IPS-18a (cell line): ENCODE data around the gene GABRA4.

Experiments
- H3K27ac ChIP-seq: one replicate; pipeline ENCODE4 v1.5.1; 2013; ENCODE audit warnings: low read length
- H3K27me3 ChIP-seq: one replicate; pipeline ENCODE4 v1.6.1; 2013; ENCODE audit warnings: mild to moderate bottlenecking, low read length; ENCODE audit not compliant: control insufficient read depth, insufficient read depth
- H3K36me3 ChIP-seq: one replicate; pipeline ENCODE4 v1.6.1; 2013; ENCODE audit warnings: low read depth, low read length; ENCODE audit not compliant: control insufficient read depth
- H3K4me1 ChIP-seq: one replicate; pipeline ENCODE4 v1.6.1; 2013; ENCODE audit warnings: low read depth, low read length; ENCODE audit not compliant: control insufficient read depth
- H3K4me3 ChIP-seq: one replicate; pipeline ENCODE4 v1.5.1; 2013; ENCODE audit warnings: low read length
- H3K9ac ChIP-seq: one replicate; pipeline ENCODE4 v1.6.1; 2013; ENCODE audit warnings: mild to moderate bottlenecking, low read length, moderate library complexity
- H3K9me3 ChIP-seq: one replicate; pipeline ENCODE4 v1.6.1; 2013; ENCODE audit warnings: low read depth, low read length; ENCODE audit not compliant: control insufficient read depth

The GABRA4 gene

GRCh38 chr4:46975812-46976553, 17.4 kb downstream of the GABRA4 start:
- Histone ChIP-seq H3K36me3 (no peaks in the 10 kb centered on the region), H3K9ac (no peak overlapping the region), H3K9me3 (no peaks in the 10 kb centered on the region), H3K27ac (no peak overlapping the region), H3K27me3 (no peaks in the 10 kb centered on the region), H3K4me3 (no peak overlapping the region), H3K4me1 (no peaks in the 10 kb centered on the region)

- H3K9ac ChIP-seq: no peak overlapping the region
- H3K4me3 ChIP-seq: no peak overlapping the region
- no peak overlapping the region for H3K27ac ChIP-seq
- H3K4me1 ChIP-seq: no peaks in the 10 kb centered on the region
- H3K9me3 ChIP-seq: no peaks in the 10 kb centered on the region
- no peaks in the 10 kb centered on the region for H3K36me3 ChIP-seq
- H3K27me3 ChIP-seq: no peaks in the 10 kb centered on the region
These were observed 18.4 kb downstream of the GABRA4 start for GRCh38 chr4:46974891-46975543.

- Histone ChIP-seq H3K4me3 (no peak overlapping the region), H3K27ac (no peak overlapping the region), H3K36me3 (no peaks in the 10 kb centered on the region), H3K27me3 (no peaks in the 10 kb centered on the region), H3K9me3 (no peaks in the 10 kb centered on the region), H3K4me1 (no peaks in the 10 kb centered on the region), H3K9ac (no peak overlapping the region)
These were observed 24.5 kb downstream of the GABRA4 start for GRCh38 chr4:46968847-46969246.

- Histone ChIP-seq H3K4me1 (no peaks in the 10 kb centered on the region), H3K9me3 (no peaks in the 10 kb centered on the region), H3K36me3 (no peaks in the 10 kb centered on the region), H3K27me3 (no peaks in the 10 kb centered on the region), H3K4me3 (no peak overlapping the region), H3K9ac (no peak overlapping the region), H3K27ac (no peak overlapping the region)
These were observed 25.8 kb downstream of the GABRA4 start for GRCh38 chr4:46967631-46968030.

GRCh38 chr4:46958742-46959488, 34.5 kb downstream of the GABRA4 start:
- Histone ChIP-seq H3K27ac (no peak overlapping the region), H3K4me3 (no peak overlapping the region), H3K36me3 (no peaks in the 10 kb centered on the region), H3K27me3 (no peaks in the 10 kb centered on the region), H3K4me1 (no peaks in the 10 kb centered on the region), H3K9me3 (no peaks in the 10 kb centered on the region), H3K9ac (no peak overlapping the region)

- Histone ChIP-seq H3K4me3 (no peak overlapping the region), H3K36me3 (no peaks in the 10 kb centered on the region), H3K27me3 (no peaks in the 10 kb centered on the region), H3K4me1 (no peaks in the 10 kb centered on the region), H3K9ac (no peak overlapping the region), H3K9me3 (no peaks in the 10 kb centered on the region), H3K27ac (no peak overlapping the region)
These were observed 36.9 kb downstream of the GABRA4 start for GRCh38 chr4:46956451-46956850.

- no peaks in the 10 kb centered on the region for H3K27me3 ChIP-seq
- H3K36me3 ChIP-seq: no peaks in the 10 kb centered on the region
- no peak overlapping the region for H3K27ac ChIP-seq
- no peaks in the 10 kb centered on the region for H3K9me3 ChIP-seq
- no peak overlapping the region for H3K4me3 ChIP-seq
- H3K9ac ChIP-seq: no peak overlapping the region
- H3K4me1 ChIP-seq: no peaks in the 10 kb centered on the region
These were observed 37.8 kb downstream of the GABRA4 start for GRCh38 chr4:46955601-46956000.

- H3K4me3 ChIP-seq: no peak overlapping the region
- no peaks in the 10 kb centered on the region for H3K36me3 ChIP-seq
- H3K27me3 ChIP-seq: no peaks in the 10 kb centered on the region
- H3K4me1 ChIP-seq: no peaks in the 10 kb centered on the region
- no peak overlapping the region for H3K27ac ChIP-seq
- H3K9me3 ChIP-seq: no peaks in the 10 kb centered on the region
- no peak overlapping the region for H3K9ac ChIP-seq
These were observed 38.7 kb downstream of the GABRA4 start for GRCh38 chr4:46954643-46955042.

GRCh38 chr4:46953564-46953963, 39.8 kb downstream of the GABRA4 start:
- Histone ChIP-seq H3K9ac (no peak overlapping the region), H3K27ac (no peak overlapping the region), H3K27me3 (no peaks in the 10 kb centered on the region), H3K36me3 (no peaks in the 10 kb centered on the region), H3K9me3 (no peaks in the 10 kb centered on the region), H3K4me1 (no peaks in the 10 kb centered on the region), H3K4me3 (no peak overlapping the region)

- Histone ChIP-seq H3K27ac (no peak overlapping the region), H3K27me3 (no peaks in the 10 kb centered on the region), H3K9ac (no peak overlapping the region), H3K9me3 (no peaks in the 10 kb centered on the region), H3K36me3 (no peaks in the 10 kb centered on the region), H3K4me1 (no peaks in the 10 kb centered on the region), H3K4me3 (no peak overlapping the region)
These were observed 40.9 kb downstream of the GABRA4 start for GRCh38 chr4:46952451-46952850.

- Histone ChIP-seq H3K27me3 (no peaks in the 10 kb centered on the region), H3K4me1 (no peaks in the 10 kb centered on the region), H3K36me3 (no peaks in the 10 kb centered on the region), H3K27ac (no peak overlapping the region), H3K9me3 (no peaks in the 10 kb centered on the region), H3K4me3 (no peak overlapping the region), H3K9ac (no peak overlapping the region)
These were observed 42.6 kb downstream of the GABRA4 start for GRCh38 chr4:46950826-46951225.
